HepG2 (cell line): ENCODE results near the gene CPS1. TPM values are rescaled to one million over a fixed set of nuclear protein-coding genes. Genes with fewer than 3 reads are reported as not detected.

Experiments used
- FOXC1 ChIP-seq: sonication (generic); formaldehyde crosslinking; IDR thresholded peaks from 2 replicates; pipeline ENCODE4 v1.8.0; 2022; ENCODE audit warnings: mild to moderate bottlenecking, missing genetic modification reagents, borderline replicate concordance
- PATZ1 ChIP-seq: sonication (generic); formaldehyde crosslinking; IDR thresholded peaks from 2 replicates; pipeline ENCODE4 v1.4.0; 2020; ENCODE audit warnings: missing genetic modification reagents
- RARA ChIP-seq: IDR thresholded peaks from 2 replicates; pipeline ENCODE4 v1.6.1; 2016; ENCODE audit warnings: missing genetic modification reagents, missing compliant biosample characterization
- RNF2 ChIP-seq: fragments of 450-650 bp; conservative IDR thresholded peaks from 2 replicates; pipeline ENCODE4 v1.6.1; 2016; ENCODE audit warnings: low read depth
- SP2 ChIP-seq: sonication (generic); formaldehyde crosslinking; IDR thresholded peaks from 2 replicates; pipeline ENCODE4 v1.5.1; 2020; ENCODE audit warnings: mild to moderate bottlenecking, missing genetic modification reagents
- SRF ChIP-seq: IDR thresholded peaks from 2 replicates; pipeline ENCODE4 v1.6.1; 2011; ENCODE audit warnings: mild to moderate bottlenecking, low read depth, low read length, moderate library complexity
- TGIF2 ChIP-seq: IDR thresholded peaks from 2 replicates; pipeline ENCODE4 v1.6.1; 2016; ENCODE audit warnings: control low read depth, missing compliant biosample characterization
- USF2 ChIP-seq, 2 experiments: sonication (generic) in 1 of 2; formaldehyde crosslinking in 1 of 2; IDR thresholded peaks; 2 replicates each; pipeline versions ENCODE4 v1.5.1 to v1.6.1; 2011 to 2020; ENCODE audit warnings: borderline replicate concordance in 1 of 2, low read depth in 1 of 2, low read length in 1 of 2, mild to moderate bottlenecking in 1 of 2, missing genetic modification reagents in 1 of 2, moderate library complexity in 1 of 2
- ZNF136 ChIP-seq: sonication (generic); formaldehyde crosslinking; IDR thresholded peaks from 2 replicates; pipeline ENCODE4 v1.8.1; 2022; ENCODE audit warnings: low read depth, mild to moderate bottlenecking, moderate library complexity, missing genetic modification reagents
- ZNF597 ChIP-seq: sonication (generic); formaldehyde crosslinking; IDR thresholded peaks from 2 replicates; pipeline ENCODE4 v1.5.0; 2020; ENCODE audit warnings: missing genetic modification reagents
- polyA plus RNA-seq, 8 experiments: library from polyadenylated mRNA; depleted of rRNA in 3 of 8; stranded (reverse) in 7 of 8; unstranded in 1 of 8; fragments of >200 nt; fragmentation: Illumina TruSeq in 4 of 8; extraction: Trizol in 4 of 8; gene quantifications; 2 replicates each; pipeline versions ENCODE4 v1.2.1 to v1.2.3, GENCODE V29; 2011 to 2016; ENCODE audit warnings: low read depth in 4 of 8, missing spikeins in 1 of 8, mixed read lengths in 1 of 8; ENCODE audit not compliant: insufficient read depth in 1 of 8
- total RNA-seq, 5 experiments: library from RNA; depleted of rRNA; stranded (reverse); fragments of >200 nt; fragmentation: Illumina TruSeq; extraction: Trizol; gene quantifications; 2 replicates each; pipeline ENCODE4 v1.2.3, GENCODE V29; 2016; ENCODE audit warnings: low read depth in 1 of 5
- TF ChIP-seq, protein P1 (sequence below): sonication (generic); formaldehyde crosslinking; IDR thresholded peaks from 2 replicates; pipeline ENCODE4 v1.5.1; 2020; ENCODE audit warnings: mild to moderate bottlenecking, missing genetic modification reagents, borderline replicate concordance
- TF ChIP-seq, protein P2 (sequence below): sonication (generic); formaldehyde crosslinking; IDR thresholded peaks from 2 replicates; pipeline ENCODE4 v1.5.0; 2020; ENCODE audit warnings: mild to moderate bottlenecking, missing genetic modification reagents

The CPS1 gene
- total and polyA plus RNA-seq, 2 of the 13 experiments (the other 11 are each of a cell fraction or from before 2014, with no cell fraction given), result 24.4 to 51.7 TPM

DNA sequence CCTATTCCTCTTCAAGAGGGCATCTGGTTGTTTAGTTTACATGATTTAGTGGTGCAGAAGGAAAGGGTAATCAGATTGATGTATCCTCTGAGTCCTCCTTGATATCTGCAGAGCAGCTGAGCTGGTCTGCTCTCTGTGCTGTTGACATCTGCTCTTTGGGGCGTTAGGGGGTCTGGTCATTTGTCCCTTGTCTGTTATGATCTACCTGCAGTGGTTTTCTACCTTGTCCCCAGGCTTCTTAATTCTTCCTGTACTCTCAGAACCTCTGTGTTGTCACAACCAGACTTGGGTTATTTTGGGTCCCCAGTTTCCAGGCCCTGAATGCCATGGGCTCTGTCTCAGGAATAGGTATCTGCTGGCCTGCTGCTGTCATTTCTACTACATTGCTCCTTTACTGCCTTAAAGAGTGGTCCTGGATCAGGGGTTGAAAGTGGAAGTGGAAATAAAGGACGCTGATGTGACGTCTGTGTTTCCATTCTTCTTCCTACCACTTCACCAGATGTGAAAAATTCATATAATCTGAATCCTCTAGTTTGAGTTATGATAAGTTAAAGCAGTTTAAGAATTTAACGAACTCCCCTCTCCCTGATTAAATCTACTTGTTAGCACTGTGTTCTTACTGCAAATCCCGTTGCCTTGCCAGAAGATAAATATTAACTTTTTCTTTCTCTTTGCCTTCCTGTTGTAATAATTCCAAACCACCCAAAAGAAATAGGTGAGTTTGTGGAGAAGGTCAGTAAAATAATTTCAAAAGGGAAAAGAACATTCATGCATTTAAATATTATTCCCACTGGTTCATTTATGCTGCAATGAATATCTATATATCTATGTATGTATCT, 16.6 kb upstream of the CPS1 start (continued):
- TF ChIP-seq, protein P1, sequence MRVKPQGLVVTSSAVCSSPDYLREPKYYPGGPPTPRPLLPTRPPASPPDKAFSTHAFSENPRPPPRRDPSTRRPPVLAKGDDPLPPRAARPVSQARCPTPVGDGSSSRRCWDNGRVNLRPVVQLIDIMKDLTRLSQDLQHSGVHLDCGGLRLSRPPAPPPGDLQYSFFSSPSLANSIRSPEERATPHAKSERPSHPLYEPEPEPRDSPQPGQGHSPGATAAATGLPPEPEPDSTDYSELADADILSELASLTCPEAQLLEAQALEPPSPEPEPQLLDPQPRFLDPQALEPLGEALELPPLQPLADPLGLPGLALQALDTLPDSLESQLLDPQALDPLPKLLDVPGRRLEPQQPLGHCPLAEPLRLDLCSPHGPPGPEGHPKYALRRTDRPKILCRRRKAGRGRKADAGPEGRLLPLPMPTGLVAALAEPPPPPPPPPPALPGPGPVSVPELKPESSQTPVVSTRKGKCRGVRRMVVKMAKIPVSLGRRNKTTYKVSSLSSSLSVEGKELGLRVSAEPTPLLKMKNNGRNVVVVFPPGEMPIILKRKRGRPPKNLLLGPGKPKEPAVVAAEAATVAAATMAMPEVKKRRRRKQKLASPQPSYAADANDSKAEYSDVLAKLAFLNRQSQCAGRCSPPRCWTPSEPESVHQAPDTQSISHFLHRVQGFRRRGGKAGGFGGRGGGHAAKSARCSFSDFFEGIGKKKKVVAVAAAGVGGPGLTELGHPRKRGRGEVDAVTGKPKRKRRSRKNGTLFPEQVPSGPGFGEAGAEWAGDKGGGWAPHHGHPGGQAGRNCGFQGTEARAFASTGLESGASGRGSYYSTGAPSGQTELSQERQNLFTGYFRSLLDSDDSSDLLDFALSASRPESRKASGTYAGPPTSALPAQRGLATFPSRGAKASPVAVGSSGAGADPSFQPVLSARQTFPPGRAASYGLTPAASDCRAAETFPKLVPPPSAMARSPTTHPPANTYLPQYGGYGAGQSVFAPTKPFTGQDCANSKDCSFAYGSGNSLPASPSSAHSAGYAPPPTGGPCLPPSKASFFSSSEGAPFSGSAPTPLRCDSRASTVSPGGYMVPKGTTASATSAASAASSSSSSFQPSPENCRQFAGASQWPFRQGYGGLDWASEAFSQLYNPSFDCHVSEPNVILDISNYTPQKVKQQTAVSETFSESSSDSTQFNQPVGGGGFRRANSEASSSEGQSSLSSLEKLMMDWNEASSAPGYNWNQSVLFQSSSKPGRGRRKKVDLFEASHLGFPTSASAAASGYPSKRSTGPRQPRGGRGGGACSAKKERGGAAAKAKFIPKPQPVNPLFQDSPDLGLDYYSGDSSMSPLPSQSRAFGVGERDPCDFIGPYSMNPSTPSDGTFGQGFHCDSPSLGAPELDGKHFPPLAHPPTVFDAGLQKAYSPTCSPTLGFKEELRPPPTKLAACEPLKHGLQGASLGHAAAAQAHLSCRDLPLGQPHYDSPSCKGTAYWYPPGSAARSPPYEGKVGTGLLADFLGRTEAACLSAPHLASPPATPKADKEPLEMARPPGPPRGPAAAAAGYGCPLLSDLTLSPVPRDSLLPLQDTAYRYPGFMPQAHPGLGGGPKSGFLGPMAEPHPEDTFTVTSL (CRISPR knock-in tag), result 0 out of 2 replicates have a peak, but pooled peaks have one; percentile 29
- TF ChIP-seq, protein P2, sequence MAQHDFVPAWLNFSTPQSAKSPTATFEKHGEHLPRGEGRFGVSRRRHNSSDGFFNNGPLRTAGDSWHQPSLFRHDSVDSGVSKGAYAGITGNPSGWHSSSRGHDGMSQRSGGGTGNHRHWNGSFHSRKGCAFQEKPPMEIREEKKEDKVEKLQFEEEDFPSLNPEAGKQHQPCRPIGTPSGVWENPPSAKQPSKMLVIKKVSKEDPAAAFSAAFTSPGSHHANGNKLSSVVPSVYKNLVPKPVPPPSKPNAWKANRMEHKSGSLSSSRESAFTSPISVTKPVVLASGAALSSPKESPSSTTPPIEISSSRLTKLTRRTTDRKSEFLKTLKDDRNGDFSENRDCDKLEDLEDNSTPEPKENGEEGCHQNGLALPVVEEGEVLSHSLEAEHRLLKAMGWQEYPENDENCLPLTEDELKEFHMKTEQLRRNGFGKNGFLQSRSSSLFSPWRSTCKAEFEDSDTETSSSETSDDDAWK (CRISPR knock-in tag), result no peak
- no peak for TF ChIP-seq RARA
- TF ChIP-seq TGIF2, result no peak
- no peak for TF ChIP-seq USF2 (IDR thresholded peaks at IDR 0.05; ENCODE audit: low read depth, low read length)
- TF ChIP-seq USF2 (CRISPR knock-in tag; IDR thresholded peaks at IDR 0.05; ENCODE audit: borderline replicate concordance), result no peak
- TF ChIP-seq SRF, result no peak
- TF ChIP-seq ZNF136 (CRISPR knock-in tag), result no peak
- TF ChIP-seq FOXC1 (CRISPR knock-in tag), result peak; percentile 60; the same call in 1 of the 2 replicates
- no peak for TF ChIP-seq ZNF597
- TF ChIP-seq RNF2, result no peak
- TF ChIP-seq SP2, result no peak
- TF ChIP-seq PATZ1, result no peak
